GM21360 (cell line): ENCODE data around the gene SERPINB8.
"Not testable (repeated sequence)": the region's sequence is repeated elsewhere in the genome, so short reads cannot be mapped to it uniquely, and the experiment has no call there.

Experiments used
- ATAC-seq: cut with Tn5 transposase; IDR thresholded peaks from one replicate; pipeline ENCODE4 v1.9.1; 2021; ENCODE audit warnings: mild to moderate bottlenecking, moderate library complexity; ENCODE audit not compliant: unreplicated experiment

Gene SERPINB8

GRCh38 chr18:63969942-63970808 lies at the start of gene SERPINB8:
Gene SERPINB8, plus strand, starts transcription at chr18:63970081. Its CDS starts 8,228 bp downstream, at chr18:63978309.
- peak; percentile 86 for ATAC-seq

- ATAC-seq = no peak
These were observed 47.8 kb upstream of the SERPINB8 start for GRCh38 chr18:63922049-63922448.

- ATAC-seq = no peak
These were observed 45.3 kb upstream of the SERPINB8 start for GRCh38 chr18:63924551-63924950.

GRCh38 chr18:63928331-63928730 lies 41.5 kb upstream of the SERPINB8 start:
- no peak for ATAC-seq

- not testable (repeated sequence) for ATAC-seq
These were observed 40.5 kb upstream of the SERPINB8 start for GRCh38 chr18:63929369-63929768.

GRCh38 chr18:63930773-63931354 lies 39.0 kb upstream of the SERPINB8 start:
- ATAC-seq = no peak

GRCh38 chr18:63936156-63936931 lies 33.5 kb upstream of the SERPINB8 start:
- peak; percentile 96 for ATAC-seq

- ATAC-seq = peak; percentile 39
These were observed 32.9 kb upstream of the SERPINB8 start for GRCh38 chr18:63936932-63937393.

GRCh38 chr18:63940008-63940407 lies 29.9 kb upstream of the SERPINB8 start:
- no peak for ATAC-seq

- ATAC-seq = not testable (repeated sequence)
These were observed 29.3 kb upstream of the SERPINB8 start for GRCh38 chr18:63940543-63941050.

GRCh38 chr18:63947051-63947790 lies 22.7 kb upstream of the SERPINB8 start:
- no peak for ATAC-seq

- ATAC-seq = peak; percentile 95
These were observed 20.7 kb upstream of the SERPINB8 start, which contains the start of gene HMSD for GRCh38 chr18:63949068-63949737. Gene HMSD, plus strand, starts transcription at chr18:63949301. Its CDS starts 4,155 bp downstream, at chr18:63953456.

GRCh38 chr18:63951302-63951705 lies 18.6 kb upstream of the SERPINB8 start:
- peak; percentile 50 for ATAC-seq

- ATAC-seq = no peak
These were observed 16.1 kb upstream of the SERPINB8 start for GRCh38 chr18:63953811-63954210.

- no peak for ATAC-seq
These were observed 13.1 kb upstream of the SERPINB8 start for GRCh38 chr18:63956755-63957154.

GRCh38 chr18:63960891-63961290 lies 9.0 kb upstream of the SERPINB8 start:
- no peak for ATAC-seq

GRCh38 chr18:63961435-63961980 lies 8.4 kb upstream of the SERPINB8 start:
- ATAC-seq = no peak

GRCh38 chr18:63962137-63962536 lies 7.7 kb upstream of the SERPINB8 start:
- no peak for ATAC-seq

- peak; percentile 78 for ATAC-seq
These were observed 6.1 kb upstream of the SERPINB8 start for GRCh38 chr18:63963615-63964256.
